Adipose tissue (tissue), 3 donors: Measurements from ENCODE around the gene OLR1. TPM values are rescaled to one million over a fixed set of nuclear protein-coding genes. Genes with fewer than 3 reads are reported as not detected.

ENCODE experiments used
- H3K27ac ChIP-seq: one replicate; pipeline ENCODE4 v1.5.1; 2013; ENCODE audit warnings: low read depth, low read length
- WGBS, 3 donors: extraction: QIAGEN DNeasy Blood & Tissue Kit; methylation state at CpG; one replicate each; pipeline ENCODE4 v1.1.7; 2013; 5-methylcytosine and 5-hydroxymethylcytosine counted together
- polyA plus RNA-seq, 3 donors: library from polyadenylated mRNA; stranded (reverse); fragments of 200-250 nt; gene quantifications; one replicate each; pipeline ENCODE4 v1.2.3, GENCODE V29; 2013
- donor health status: healthy with polysubstance abuse.
- donor health status: Bipolar disorder and iron deficiency.
- donor health status: healthy.

The OLR1 gene
- polyA plus RNA-seq, 3 donors: 0.06 to 4.9 (median 2.4) TPM

GRCh38 chr12:10121278-10121677, 50.7 kb downstream of the OLR1 start:
- H3K27ac ChIP-seq: no peak overlapping the region
- WGBS, 3 donors: 54 to 77% (median 54%) methylated on average over 7 of the region's 7 CpGs

- WGBS, 3 donors: 74 to 79% (median 75%) methylated on average over 3 of the region's 3 CpGs
- H3K27ac ChIP-seq: no peak overlapping the region
Observed at GRCh38 chr12:10119066-10119465, 52.9 kb downstream of the OLR1 start.

GRCh38 chr12:10115890-10116289, 56.0 kb downstream of the OLR1 start:
- 85 to 90% (median 88%) methylated on average over 7 of the region's 7 CpGs for WGBS, 3 donors
- no peak overlapping the region for H3K27ac ChIP-seq

- 85 to 95% (median 93%) methylated on average over 15 of the region's 15 CpGs for WGBS, 3 donors
- H3K27ac ChIP-seq: no peak overlapping the region
Observed at GRCh38 chr12:10115311-10115710, 56.6 kb downstream of the OLR1 start.

GRCh38 chr12:10113920-10114319, 58.0 kb downstream of the OLR1 start:
- 21 to 72% (median 71%) methylated on average over 1 of the region's 1 CpG for WGBS, 3 donors

GRCh38 chr12:10113075-10113474, 58.9 kb downstream of the OLR1 start:
- WGBS, 3 donors: 91 to 100% (median 96%) methylated on average over 1 of the region's 1 CpG
- no peak overlapping the region for H3K27ac ChIP-seq

More at GRCh38 chr12:10113920-10114319, 58.0 kb downstream of the OLR1 start:
- H3K27ac ChIP-seq: no peak overlapping the region

- 82 to 96% (median 94%) methylated on average over 38 of the region's 38 CpGs for WGBS, 3 donors
- H3K27ac ChIP-seq: no peak overlapping the region
Observed at GRCh38 chr12:10111451-10111850, 60.5 kb downstream of the OLR1 start.

GRCh38 chr12:10110256-10110844, 61.6 kb downstream of the OLR1 start:
- 72 to 95% (median 91%) methylated on average over 2 of the region's 2 CpGs for WGBS, 3 donors

More at GRCh38 chr12:10110256-10110844, 61.6 kb downstream of the OLR1 start:
- H3K27ac ChIP-seq: no peak overlapping the region

Other genes with a start within 250 kb of the OLR1 start
- gene CLEC2A, start 239.8 kb downstream of the OLR1 start, polyA plus RNA-seq: not detected
- gene CLEC12A, start 200.7 kb downstream of the OLR1 start, polyA plus RNA-seq: 1 to 10 TPM in 1 of 3 donors, under 1 TPM in 2; 0.34 to 6.6 (median 0.41) TPM
- under 1 TPM in 1 of 3 donors, not detected in 2; 0.15 TPM for gene CLEC1B, start 173.0 kb downstream of the OLR1 start, polyA plus RNA-seq
- gene CLEC12B, start 161.5 kb downstream of the OLR1 start, polyA plus RNA-seq: under 1 TPM in 2 of 3 donors, not detected in 1; 0.07 to 0.52 TPM
- gene CLEC9A, start 141.4 kb downstream of the OLR1 start, polyA plus RNA-seq: under 1 TPM in 1 of 3 donors, not detected in 2; 0.12 TPM
- gene CLEC1A, start 73.1 kb downstream of the OLR1 start, polyA plus RNA-seq: 1 to 10 TPM; 1.7 to 5.6 (median 5.5) TPM
- gene CLEC7A, start 41.9 kb downstream of the OLR1 start, polyA plus RNA-seq: 10 to 100 TPM in 2 of 3 donors, 1 to 10 TPM in 1; 1.7 to 12.8 (median 10.2) TPM
- gene TMEM52B, start 6.9 kb upstream of the OLR1 start, polyA plus RNA-seq: under 1 TPM in 2 of 3 donors, not detected in 1; 0.06 to 0.11 TPM
- gene GABARAPL1, start 40.7 kb upstream of the OLR1 start, polyA plus RNA-seq: 100 to 1,000 TPM; 124 to 212 (median 125) TPM
- gene KLRD1, start 135.7 kb upstream of the OLR1 start, polyA plus RNA-seq: 1 to 10 TPM in 1 of 3 donors, under 1 TPM in 2; 0.16 to 1.3 (median 0.42) TPM
- gene KLRK1, start 217.9 kb upstream of the OLR1 start, polyA plus RNA-seq: 1 to 10 TPM in 2 of 3 donors, under 1 TPM in 1; 0.84 to 2.0 (median 1.6) TPM
- gene KLRC4, start 237.6 kb upstream of the OLR1 start, polyA plus RNA-seq: under 1 TPM in 1 of 3 donors, not detected in 2; 0.18 TPM
- gene KLRC3, start 248.5 kb upstream of the OLR1 start, polyA plus RNA-seq: under 1 TPM in 2 of 3 donors, not detected in 1; 0.17 to 0.27 TPM